ENCODE measurements around the gene ARL15. TPM values are rescaled to one million over a fixed set of nuclear protein-coding genes. Genes with fewer than 3 reads are reported as not detected.

Gene ARL15
- total and polyA plus RNA-seq, 7 donors: 11.7 to 30.7 (median 16.6) TPM

GRCh38 chr5:53884844-53885243 lies 425.5 kb downstream of the ARL15 start:
- Histone ChIP-seq H3K4me1 (no peaks in the 10 kb centered on the region), H3K36me3 (no peaks in the 10 kb centered on the region), H3K27me3 (no peaks in the 10 kb centered on the region), H3K9me3 (no peaks in the 10 kb centered on the region), H3K27ac (no peak overlapping the region), H3K4me3 (no peak overlapping the region)
- 83 to 90% methylated on average over 2 of the region's 2 CpGs for WGBS, 2 donors
- no peak for DNase-seq
- intact Hi-C loops (cut with DNase I): no loop called here
- TF ChIP-seq EP300 (IDR thresholded peaks at IDR 0.05) (no peak), CTCF (IDR thresholded peaks at IDR 0.05) (no peak), POLR2AphosphoS5 (IDR thresholded peaks at IDR 0.05) (no peak), POLR2A (IDR thresholded peaks at IDR 0.05) (no peak)

GRCh38 chr5:53884417-53884816 lies 426.0 kb downstream of the ARL15 start:
- Histone ChIP-seq H3K9me3 (no peaks in the 10 kb centered on the region), H3K27ac (no peak overlapping the region), H3K27me3 (no peaks in the 10 kb centered on the region), H3K36me3 (no peaks in the 10 kb centered on the region), H3K4me3 (no peak overlapping the region), H3K4me1 (no peaks in the 10 kb centered on the region)
- intact Hi-C loops (cut with DNase I): no loop called here
- TF ChIP-seq CTCF (IDR thresholded peaks at IDR 0.05) (no peak), EP300 (IDR thresholded peaks at IDR 0.05) (no peak), POLR2A (IDR thresholded peaks at IDR 0.05) (no peak), POLR2AphosphoS5 (IDR thresholded peaks at IDR 0.05) (no peak)
- WGBS, 2 donors: 63 to 81% methylated on average over 14 of the region's 14 CpGs
- no peak for DNase-seq

GRCh38 chr5:53882676-53883031 lies 427.7 kb downstream of the ARL15 start:
- no peak for DNase-seq
- Histone ChIP-seq H3K27ac (no peak overlapping the region), H3K9me3 (no peaks in the 10 kb centered on the region), H3K4me1 (no peaks in the 10 kb centered on the region), H3K4me3 (no peak overlapping the region), H3K36me3 (no peaks in the 10 kb centered on the region), H3K27me3 (no peaks in the 10 kb centered on the region)
- no peak for TF ChIP-seq EP300 (IDR thresholded peaks at IDR 0.05)
- no peak for TF ChIP-seq POLR2AphosphoS5 (IDR thresholded peaks at IDR 0.05)
- no peak for TF ChIP-seq POLR2A (IDR thresholded peaks at IDR 0.05)
- no peak for TF ChIP-seq CTCF (IDR thresholded peaks at IDR 0.05)
- intact Hi-C loops (cut with DNase I): no loop called here

- intact Hi-C loops (cut with DNase I): no loop called here
- 81 to 88% methylated on average over 1 of the region's 1 CpG for WGBS, 2 donors
- no peak overlapping the region for H3K27ac ChIP-seq
- no peaks in the 10 kb centered on the region for H3K9me3 ChIP-seq
- TF ChIP-seq CTCF (IDR thresholded peaks at IDR 0.05) (no peak), POLR2A (IDR thresholded peaks at IDR 0.05) (no peak), EP300 (IDR thresholded peaks at IDR 0.05) (no peak), POLR2AphosphoS5 (IDR thresholded peaks at IDR 0.05) (no peak)
- no peaks in the 10 kb centered on the region for H3K27me3 ChIP-seq
- H3K4me1 ChIP-seq: no peaks in the 10 kb centered on the region
- no peak overlapping the region for H3K4me3 ChIP-seq
- no peaks in the 10 kb centered on the region for H3K36me3 ChIP-seq
- no peak for DNase-seq
These were observed 428.2 kb downstream of the ARL15 start for GRCh38 chr5:53882006-53882675.

All from sigmoid colon (tissue), 7 donors.